Stomach (tissue), 4 donors: ENCODE measurements around the gene TCEA2.

Experiments used
- EP300 ChIP-seq: sonication (generic); formaldehyde crosslinking; IDR thresholded peaks from one replicate; pipeline ENCODE4 v1.6.1; 2017; ENCODE audit warnings: antibody characterized with exemption
- TF ChIP-seq, protein P1 (sequence below), 7 experiments: fragments of 450-650 bp in 4 of 7; fragments of 200-600 bp in 3 of 7; sonication (generic) in 3 of 7; IDR thresholded peaks; one replicate each; pipeline ENCODE4 v1.5.1; 2016 to 2019; ENCODE audit warnings: antibody characterized with exemption in 7 of 7, control low read depth in 2 of 7, mild to moderate bottlenecking in 1 of 7

DNA sequence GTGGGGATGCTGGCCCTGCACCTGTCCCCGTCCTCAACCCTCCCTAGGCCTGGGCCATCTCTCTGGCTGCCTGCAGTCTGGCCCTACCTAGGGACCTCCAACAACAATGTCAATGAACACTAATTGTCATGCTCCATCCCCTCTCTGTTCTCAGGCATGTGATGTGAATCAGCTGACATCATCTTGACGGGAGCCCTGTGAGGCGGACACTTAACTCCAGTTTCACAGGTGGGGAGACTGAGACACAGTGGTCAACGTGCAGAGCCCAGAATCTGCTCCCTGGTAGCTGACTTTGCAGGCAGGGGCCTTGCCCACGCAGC, 762 bp upstream of the TCEA2 start:
- TF ChIP-seq, protein P1, sequence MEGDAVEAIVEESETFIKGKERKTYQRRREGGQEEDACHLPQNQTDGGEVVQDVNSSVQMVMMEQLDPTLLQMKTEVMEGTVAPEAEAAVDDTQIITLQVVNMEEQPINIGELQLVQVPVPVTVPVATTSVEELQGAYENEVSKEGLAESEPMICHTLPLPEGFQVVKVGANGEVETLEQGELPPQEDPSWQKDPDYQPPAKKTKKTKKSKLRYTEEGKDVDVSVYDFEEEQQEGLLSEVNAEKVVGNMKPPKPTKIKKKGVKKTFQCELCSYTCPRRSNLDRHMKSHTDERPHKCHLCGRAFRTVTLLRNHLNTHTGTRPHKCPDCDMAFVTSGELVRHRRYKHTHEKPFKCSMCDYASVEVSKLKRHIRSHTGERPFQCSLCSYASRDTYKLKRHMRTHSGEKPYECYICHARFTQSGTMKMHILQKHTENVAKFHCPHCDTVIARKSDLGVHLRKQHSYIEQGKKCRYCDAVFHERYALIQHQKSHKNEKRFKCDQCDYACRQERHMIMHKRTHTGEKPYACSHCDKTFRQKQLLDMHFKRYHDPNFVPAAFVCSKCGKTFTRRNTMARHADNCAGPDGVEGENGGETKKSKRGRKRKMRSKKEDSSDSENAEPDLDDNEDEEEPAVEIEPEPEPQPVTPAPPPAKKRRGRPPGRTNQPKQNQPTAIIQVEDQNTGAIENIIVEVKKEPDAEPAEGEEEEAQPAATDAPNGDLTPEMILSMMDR (IDR thresholded peaks at IDR 0.05): no peak
- no peak for TF ChIP-seq EP300
